Tongue (tissue), 2 donors: ENCODE results near the gene SLC16A5. TPM values are rescaled to one million over a fixed set of nuclear protein-coding genes. Genes with fewer than 3 reads are reported as not detected.
A peak's percentile ranks its signal among the peaks of the same experiment; 100 is the strongest.

ENCODE experiments used
- DNase-seq: peaks from one replicate; pipeline ENCODE4 v3.0.0-alpha.2; 2015
- total RNA-seq: library from RNA; depleted of rRNA; stranded (reverse); fragments of >200 nt; gene quantifications from one replicate; pipeline ENCODE4 v1.2.3, GENCODE V29; 2014

SLC16A5 gene
- total RNA-seq, 1 donor from 2014 or later = 11.5 TPM

GRCh38 chr17:75086496-75087181 lies 1.1 kb upstream of the SLC16A5 start:
- DNase-seq = no peak

GRCh38 chr17:75087182-75087557 lies 584 bp upstream of the SLC16A5 start:
- no peak for DNase-seq

DNA sequence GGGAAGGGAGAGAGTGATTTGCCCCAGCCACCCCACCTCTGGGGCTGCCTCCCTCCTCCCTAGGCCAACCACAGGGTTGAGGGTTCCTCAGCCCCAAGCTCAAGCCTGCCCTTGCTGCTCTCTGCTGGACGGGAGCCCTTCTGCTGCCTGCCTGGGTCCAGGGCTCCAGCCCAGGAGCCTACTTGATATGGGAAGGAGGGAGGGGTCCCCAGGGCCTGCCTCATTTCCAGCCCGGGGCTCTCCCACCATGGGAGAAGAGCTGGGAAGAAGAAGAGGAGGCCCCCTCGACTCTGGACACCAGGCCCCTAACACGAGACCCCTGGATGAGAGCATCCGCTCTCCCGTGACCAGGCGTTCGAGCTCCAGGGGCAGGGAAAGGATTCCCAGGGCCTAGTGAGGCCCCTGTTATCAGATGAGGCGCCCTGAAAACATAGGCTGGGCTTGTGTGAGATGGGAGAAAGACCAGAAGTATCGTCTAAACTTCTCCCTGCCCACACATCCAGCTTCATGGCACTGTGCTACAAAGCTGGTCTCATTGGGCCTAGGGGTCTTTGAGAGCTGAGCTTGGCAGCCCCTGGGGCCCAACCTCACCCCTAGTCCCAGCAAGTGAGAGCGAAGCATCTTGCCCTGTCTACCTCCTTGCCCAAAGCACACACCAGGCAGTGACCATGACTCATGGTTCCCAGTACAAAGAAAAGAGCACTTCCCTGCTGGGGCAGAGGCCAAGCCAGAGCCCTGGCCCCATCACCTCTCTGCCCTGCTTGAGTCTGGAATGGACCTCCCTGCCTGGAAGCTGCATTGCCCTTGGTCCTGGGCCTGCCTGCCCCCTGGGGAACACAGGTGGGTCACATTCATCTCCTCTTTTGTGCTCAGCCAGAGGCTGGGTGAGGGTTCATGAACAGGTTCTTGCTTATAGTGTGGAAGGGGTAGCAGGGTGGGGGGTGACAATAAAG lies 987 bp downstream of the SLC16A5 start:
- DNase-seq = no peak

- no peak for DNase-seq
Observed at GRCh38 chr17:75090871-75091854, 3.4 kb downstream of the SLC16A5 start.

DNA sequence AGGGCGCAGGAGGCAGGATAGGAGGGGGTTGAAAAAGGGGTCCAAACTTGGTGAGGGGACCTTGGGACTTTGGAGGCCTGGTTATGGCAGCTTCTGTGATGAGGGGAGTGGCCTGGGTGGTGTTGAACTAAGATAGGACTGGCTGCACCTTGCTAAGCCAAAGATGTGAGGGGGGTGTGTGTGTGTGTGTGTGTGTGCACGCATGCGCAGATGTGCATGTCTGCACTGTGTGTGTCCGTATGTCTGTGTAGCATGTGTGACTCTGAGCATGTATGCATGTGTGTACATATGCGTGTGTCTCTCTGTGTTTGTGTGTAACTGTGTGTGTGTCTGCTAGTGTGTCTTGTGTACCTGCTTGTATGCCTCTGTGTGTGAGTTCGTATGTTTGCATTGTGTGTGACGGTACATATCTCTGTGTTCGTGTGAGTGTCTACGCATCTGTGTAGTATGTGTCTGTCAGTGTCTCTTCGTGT lies 4.1 kb downstream of the SLC16A5 start:
- DNase-seq = no peak

DNA sequence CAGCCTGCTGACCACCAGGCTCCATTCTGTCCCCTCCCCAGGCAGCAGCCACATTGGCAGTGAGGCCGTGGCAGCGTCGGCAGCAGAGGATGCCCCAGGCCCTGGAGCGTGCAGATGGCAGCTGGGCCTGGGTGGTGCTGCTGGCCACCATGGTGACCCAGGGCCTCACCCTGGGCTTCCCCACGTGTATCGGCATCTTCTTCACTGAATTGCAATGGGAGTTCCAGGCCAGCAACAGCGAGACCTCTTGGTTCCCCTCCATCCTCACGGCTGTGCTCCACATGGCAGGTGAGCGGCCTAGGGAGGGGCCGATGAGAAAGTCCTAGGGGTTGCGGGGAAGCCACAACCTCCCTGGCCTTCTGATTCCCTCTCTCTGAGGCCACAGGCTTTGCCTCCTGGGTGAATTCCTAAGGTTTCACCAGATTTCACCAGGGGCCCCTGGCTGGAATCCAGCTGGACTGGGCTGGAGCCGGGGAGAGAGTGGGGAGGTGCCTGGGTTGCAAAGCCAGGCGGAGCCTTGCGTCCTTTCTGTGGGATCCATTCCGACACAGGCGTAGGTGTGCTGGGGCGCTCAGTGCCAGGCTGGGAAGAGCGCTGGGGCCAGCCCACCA lies 5.9 kb downstream of the SLC16A5 start:
- no peak for DNase-seq

DNA sequence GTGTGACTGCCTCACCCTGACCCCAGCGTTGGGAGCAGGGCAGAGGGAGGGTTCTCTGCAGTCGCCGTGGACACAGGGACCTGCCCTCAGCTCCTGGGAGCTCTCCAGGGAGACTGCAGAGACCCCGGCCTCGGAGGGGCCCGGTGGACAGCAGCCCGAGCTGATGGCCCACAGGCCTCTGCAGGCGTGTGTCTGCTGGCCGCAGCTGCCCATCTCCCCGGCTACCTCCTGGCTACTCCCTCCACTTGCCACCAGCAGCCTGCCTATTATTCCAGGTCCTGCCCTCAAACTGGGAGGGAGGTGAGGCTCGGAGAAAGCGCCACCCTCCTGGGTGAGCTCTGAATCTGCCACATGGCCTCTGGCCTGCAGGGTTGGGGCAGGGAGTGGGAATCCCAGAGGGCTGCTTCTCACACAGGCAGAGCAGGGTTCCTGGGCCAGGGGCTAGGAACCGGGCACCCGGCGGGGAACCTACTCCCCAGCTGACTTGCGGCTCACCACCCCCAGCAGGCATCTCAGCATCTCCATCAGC lies 7.2 kb downstream of the SLC16A5 start:
- DNase-seq = no peak

DNA sequence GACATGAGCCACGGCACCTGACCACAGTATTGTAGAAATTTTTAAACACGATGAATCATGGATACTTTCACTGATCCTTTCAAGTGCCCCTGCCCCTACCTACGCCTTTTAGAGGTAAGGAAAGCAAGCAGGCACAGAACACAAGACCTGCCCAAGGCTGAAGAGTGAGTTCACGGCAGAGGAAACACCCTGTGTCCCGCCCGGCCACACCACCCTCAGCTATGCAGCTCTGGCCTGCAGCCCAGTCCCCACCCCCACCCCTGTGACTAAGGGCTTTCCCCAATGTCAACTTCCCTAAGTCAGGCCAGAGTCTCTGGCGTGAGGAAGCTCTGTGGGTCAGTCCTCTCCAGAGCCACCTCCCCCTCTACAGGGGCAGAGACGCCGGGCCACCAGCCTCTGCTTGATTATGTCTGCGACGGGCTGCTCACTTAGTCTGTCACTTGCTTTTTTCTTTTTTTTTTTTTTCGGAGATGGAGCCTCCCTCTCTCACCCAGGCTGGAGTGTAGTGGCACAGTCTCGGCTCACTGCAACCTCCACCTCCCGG lies 8.4 kb downstream of the SLC16A5 start:
- DNase-seq = peak; percentile 75

DNA sequence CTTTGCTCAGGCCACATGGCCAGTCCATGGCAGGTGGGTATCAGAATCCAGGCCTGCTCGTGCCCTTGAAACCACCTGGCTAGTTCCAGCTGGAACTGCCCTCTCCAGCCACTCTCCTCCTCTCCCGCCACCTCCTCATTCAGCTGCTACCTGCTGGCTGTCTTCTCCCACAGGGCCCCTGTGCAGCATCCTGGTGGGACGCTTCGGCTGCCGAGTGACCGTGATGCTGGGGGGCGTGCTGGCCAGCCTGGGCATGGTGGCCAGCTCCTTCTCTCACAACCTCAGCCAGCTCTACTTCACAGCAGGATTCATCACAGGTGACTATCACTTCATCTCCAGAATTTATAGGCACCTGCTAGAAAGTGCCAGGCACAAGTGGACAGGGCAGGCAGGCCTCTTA lies 10.1 kb downstream of the SLC16A5 start:
- no peak for DNase-seq

GRCh38 chr17:75098861-75099260 lies 11.1 kb downstream of the SLC16A5 start:
- no peak for DNase-seq

DNA sequence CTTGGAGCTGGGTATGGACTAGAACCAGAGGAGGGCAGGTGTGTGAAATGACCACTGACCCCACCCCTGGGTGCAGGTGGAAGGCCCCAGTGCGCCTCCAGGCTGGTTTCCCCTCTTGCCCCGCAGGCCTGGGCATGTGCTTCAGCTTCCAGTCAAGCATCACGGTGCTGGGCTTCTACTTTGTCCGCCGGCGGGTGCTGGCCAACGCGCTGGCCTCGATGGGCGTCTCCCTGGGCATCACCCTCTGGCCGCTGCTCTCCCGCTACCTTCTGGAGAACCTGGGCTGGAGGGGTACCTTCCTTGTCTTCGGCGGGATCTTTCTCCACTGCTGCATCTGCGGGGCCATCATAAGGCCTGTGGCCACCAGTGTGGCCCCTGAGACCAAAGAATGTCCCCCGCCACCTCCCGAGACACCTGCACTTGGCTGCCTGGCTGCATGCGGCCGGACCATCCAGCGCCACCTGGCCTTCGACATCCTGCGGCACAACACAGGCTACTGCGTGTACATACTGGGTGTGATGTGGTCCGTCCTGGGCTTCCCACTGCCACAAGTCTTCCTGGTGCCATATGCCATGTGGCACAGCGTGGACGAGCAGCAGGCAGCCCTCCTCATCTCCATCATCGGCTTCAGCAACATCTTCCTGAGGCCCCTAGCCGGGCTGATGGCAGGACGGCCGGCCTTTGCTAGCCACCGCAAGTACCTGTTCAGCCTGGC lies 12.3 kb downstream of the SLC16A5 start:
- DNase-seq = no peak

GRCh38 chr17:75102385-75102821 lies 14.6 kb downstream of the SLC16A5 start:
- DNase-seq = no peak

DNA sequence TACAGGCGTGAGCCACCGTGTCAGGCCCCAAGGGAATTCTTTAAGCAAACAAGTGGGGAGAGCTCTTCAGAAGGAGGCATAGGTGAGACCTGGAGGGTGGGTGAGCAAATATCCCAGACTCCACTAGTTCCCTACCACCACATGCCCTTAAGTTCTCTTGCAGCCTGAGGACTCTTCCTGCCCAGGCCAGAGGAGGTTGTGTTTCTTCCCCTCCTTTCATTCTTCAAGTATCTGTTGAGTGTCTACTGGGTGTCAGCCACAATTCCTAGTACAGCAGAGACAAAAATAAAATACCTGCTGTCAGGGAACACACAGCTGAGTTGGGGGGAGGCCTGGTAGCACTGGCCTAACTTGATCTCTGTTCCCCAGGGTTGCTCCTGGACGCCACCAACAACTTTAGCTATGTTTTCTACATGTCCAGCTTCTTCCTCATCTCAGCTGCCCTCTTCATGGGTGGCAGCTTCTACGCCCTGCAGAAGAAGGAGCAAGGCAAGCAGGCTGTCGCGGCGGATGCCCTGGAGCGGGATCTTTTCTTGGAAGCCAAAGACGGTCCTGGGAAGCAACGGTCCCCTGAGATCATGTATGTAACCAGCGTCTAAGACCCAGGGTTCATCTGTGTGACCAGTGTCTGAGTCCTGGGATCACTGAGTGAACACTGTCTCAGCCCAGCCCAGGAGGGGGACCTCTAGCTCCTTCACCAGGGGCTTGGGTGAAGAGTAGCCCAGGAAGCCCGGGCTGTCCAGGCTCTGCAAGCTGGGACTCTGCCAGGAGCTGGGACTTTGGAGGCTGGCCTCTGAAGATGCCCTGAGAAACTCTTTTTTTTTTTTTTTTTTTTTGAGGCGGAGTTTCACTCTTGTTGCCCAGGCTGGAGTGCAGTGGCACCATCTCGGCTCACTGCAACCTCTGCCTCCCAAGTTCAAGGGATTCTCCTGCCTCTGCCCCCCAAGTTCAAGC lies 16.1 kb downstream of the SLC16A5 start:
- DNase-seq = no peak

- DNase-seq = peak; percentile 46
Observed at GRCh38 chr17:75105126-75106080, 17.6 kb downstream of the SLC16A5 start.

DNA sequence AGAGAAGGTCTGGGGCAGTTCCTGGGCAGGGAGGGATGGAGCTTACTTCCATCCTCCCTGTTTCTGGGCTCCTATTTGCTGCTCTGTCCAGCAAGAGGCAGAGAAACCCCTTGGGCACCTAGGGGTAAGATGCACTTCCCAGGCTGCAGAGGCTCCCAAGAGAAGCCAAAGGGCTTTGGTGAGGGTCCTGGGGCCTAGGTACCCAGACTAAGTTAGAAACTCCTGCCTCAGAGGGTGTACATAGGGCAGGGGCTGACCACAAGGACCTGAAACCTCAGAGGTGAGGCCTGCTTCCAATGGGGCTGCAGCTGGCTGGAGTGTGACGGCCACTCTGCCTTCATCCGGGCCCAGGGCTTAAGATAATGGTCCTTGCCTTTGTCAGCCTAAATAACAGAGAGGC lies 20.4 kb downstream of the SLC16A5 start:
- no peak for DNase-seq

DNA sequence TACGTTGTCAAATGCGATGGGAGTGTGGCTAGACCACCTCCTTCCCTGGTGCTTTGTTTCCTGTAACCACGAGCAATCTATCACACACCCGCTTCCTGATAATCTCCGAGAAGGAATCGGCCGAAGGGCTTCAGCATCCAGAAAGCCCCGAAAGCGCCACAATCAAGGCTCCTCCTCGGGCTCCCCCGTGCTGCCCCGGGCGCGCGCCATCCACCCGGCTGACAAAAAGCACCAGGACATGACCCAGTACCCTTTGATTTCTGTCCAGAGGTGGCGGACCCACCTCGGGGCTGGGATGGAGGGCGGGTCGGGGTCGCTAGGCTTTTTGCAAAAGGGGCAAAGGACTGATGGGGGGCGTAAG lies 21.3 kb downstream of the SLC16A5 start:
- no peak for DNase-seq

GRCh38 chr17:75109407-75110233 lies 21.9 kb downstream of the SLC16A5 start, which contains the start of gene ARMC7:
ARMC7 (plus strand) TSS chr17:75109969; CDS start chr17:75110289, 320 bp downstream.
- peak; percentile 91 for DNase-seq
